ENCODE data around the gene ARID3A. TPM values are rescaled to one million over a fixed set of nuclear protein-coding genes. Genes with fewer than 3 reads are reported as not detected.

The ARID3A gene
- total and polyA plus RNA-seq, 2 of the 8 experiments (the other 6 are each of a cell fraction or from before 2014, with no cell fraction given): 40.5 to 77.4 TPM

DNA sequence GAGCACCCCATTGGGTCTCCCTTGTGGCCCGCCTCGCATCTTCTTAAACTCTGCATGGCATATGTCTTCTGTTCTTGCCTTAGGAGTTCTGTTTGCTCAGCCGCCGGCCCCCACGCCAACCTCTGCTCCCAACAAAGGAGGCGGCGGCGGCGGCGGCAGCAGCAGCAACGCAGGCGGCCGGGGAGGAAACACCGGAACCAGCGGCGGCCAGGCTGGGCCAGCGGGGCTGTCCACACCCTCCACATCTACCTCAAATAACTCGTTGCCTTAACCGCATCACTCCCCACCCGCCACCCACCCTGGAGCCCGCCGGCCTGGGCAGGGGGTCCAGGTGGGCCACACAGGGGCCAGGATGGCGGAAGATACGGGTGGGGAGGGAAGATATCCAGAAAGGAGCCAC, 46.0 kb downstream of the ARID3A start (continued):
- TF ChIP-seq MAFK (IDR thresholded peaks at IDR 0.05; ENCODE audit: low read depth, low read length) (no peak), POU5F1 (IDR thresholded peaks at IDR 0.05; ENCODE audit: low read depth, low read length) (no peak), JUND (IDR thresholded peaks at IDR 0.05; ENCODE audit: low read length) (no peak), KDM1A (IDR thresholded peaks at IDR 0.05; ENCODE audit: borderline replicate concordance, low read length) (no peak), SIRT6 (IDR thresholded peaks at IDR 0.05; ENCODE audit: low read length) (no peak), CREB1 (IDR thresholded peaks at IDR 0.05) (no peak), RFX5 (IDR thresholded peaks at IDR 0.05; ENCODE audit: borderline replicate concordance, low read depth, low read length) (no peak), YY1 (IDR thresholded peaks at IDR 0.05; ENCODE audit: low read depth, low read length) (no peak), SUZ12 (IDR thresholded peaks at IDR 0.05; ENCODE audit: low read length) (no peak)
